ENCODE results near the gene UGT1A9. TPM values are rescaled to one million over a fixed set of nuclear protein-coding genes. Genes with fewer than 3 reads are reported as not detected.

The UGT1A9 gene
- total RNA-seq, 1 donor from 2014 or later, result 0.10 TPM

DNA sequence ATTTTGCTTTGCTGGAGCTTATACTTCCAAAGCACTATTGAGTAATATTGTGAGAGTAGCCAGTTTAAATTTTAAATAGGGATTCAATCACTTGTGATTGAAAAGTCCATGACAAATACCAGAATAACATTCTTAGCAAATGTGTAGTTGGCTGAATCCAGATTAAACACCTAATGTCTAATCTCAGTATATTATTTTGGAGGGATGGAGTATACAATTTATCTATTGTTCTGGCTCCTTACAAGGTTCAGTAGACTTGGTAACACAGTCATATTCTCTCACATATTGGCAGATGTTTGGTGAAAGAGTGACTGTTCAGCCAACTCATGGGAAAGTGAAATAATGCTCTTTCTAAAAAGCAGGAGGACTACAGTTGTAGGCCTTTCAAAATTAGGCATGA lies 2.2 kb downstream of the UGT1A9 start:
- Mint-ChIP-seq H3K27ac (ENCODE audit: unreplicated experiment) (no peak overlapping the region), H3K4me1 (ENCODE audit: low read depth) (peaks cover 5% of the 10 kb centered on the region), H3K9me3 (ENCODE audit: low read depth) (peaks cover 6% of the 10 kb centered on the region), H3K36me3 (ENCODE audit: low read depth) (peaks cover 1% of the 10 kb centered on the region), H3K27me3 (ENCODE audit: low read depth) (no peaks in the 10 kb centered on the region), H3K4me3 (ENCODE audit: unreplicated experiment) (no peak overlapping the region)
- TF ChIP-seq, protein P1, sequence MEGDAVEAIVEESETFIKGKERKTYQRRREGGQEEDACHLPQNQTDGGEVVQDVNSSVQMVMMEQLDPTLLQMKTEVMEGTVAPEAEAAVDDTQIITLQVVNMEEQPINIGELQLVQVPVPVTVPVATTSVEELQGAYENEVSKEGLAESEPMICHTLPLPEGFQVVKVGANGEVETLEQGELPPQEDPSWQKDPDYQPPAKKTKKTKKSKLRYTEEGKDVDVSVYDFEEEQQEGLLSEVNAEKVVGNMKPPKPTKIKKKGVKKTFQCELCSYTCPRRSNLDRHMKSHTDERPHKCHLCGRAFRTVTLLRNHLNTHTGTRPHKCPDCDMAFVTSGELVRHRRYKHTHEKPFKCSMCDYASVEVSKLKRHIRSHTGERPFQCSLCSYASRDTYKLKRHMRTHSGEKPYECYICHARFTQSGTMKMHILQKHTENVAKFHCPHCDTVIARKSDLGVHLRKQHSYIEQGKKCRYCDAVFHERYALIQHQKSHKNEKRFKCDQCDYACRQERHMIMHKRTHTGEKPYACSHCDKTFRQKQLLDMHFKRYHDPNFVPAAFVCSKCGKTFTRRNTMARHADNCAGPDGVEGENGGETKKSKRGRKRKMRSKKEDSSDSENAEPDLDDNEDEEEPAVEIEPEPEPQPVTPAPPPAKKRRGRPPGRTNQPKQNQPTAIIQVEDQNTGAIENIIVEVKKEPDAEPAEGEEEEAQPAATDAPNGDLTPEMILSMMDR (IDR thresholded peaks at IDR 0.05), result no peak
- DNase-seq (ENCODE audit: low spot score), result no peak

DNA sequence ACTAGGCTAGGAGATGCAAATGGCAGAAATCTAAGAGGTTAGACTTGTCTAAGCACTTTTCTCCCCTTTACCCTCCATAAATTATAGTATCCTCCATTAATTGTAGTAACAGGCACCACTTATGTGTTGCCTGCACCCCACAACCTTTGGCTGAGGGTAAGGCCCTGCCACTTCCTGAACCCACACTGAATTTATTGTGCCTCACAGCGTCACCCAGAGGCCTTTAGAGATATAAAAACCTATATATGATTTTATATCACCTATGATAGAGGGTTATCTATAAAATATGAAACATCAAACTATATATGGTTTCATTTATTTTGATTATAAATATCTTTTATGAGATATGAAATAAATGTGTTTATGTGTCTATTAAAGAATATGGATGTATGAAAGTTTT lies 2.6 kb downstream of the UGT1A9 start:
- Mint-ChIP-seq H3K27ac (ENCODE audit: unreplicated experiment) (no peak overlapping the region), H3K9me3 (ENCODE audit: low read depth) (peaks cover 6% of the 10 kb centered on the region), H3K4me3 (ENCODE audit: unreplicated experiment) (no peak overlapping the region), H3K27me3 (ENCODE audit: low read depth) (no peaks in the 10 kb centered on the region), H3K4me1 (ENCODE audit: low read depth) (peaks cover 5% of the 10 kb centered on the region), H3K36me3 (ENCODE audit: low read depth) (peaks cover 1% of the 10 kb centered on the region)
- no peak for DNase-seq (ENCODE audit: low spot score)
- TF ChIP-seq, protein P1 (IDR thresholded peaks at IDR 0.05), result no peak

DNA sequence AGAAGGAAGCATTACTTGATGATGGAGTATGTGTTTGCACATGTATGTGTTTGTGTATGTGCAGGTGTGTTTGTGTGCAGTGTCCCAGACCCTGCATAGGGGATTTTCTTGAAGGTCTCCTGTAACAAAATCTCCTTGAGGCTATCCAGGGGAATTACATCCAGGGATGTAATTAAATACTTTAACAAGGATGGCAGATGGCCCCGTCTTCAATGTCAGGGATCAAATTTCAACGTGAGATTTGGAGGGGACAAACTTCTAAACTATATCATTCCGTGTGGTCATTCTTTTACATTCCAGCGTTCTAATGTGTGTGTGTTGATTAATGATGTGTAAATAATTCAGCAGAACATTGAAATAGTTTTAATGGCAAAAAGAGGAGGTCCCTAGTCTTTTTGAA lies 3.3 kb downstream of the UGT1A9 start:
- Mint-ChIP-seq H3K27ac (ENCODE audit: unreplicated experiment) (no peak overlapping the region), H3K9me3 (ENCODE audit: low read depth) (peaks cover 6% of the 10 kb centered on the region), H3K27me3 (ENCODE audit: low read depth) (no peaks in the 10 kb centered on the region), H3K4me3 (ENCODE audit: unreplicated experiment) (no peak overlapping the region), H3K36me3 (ENCODE audit: low read depth) (peaks cover 1% of the 10 kb centered on the region), H3K4me1 (ENCODE audit: low read depth) (peaks cover 5% of the 10 kb centered on the region)
- DNase-seq (ENCODE audit: low spot score), result no peak
- TF ChIP-seq, protein P1 (IDR thresholded peaks at IDR 0.05), result no peak

DNA sequence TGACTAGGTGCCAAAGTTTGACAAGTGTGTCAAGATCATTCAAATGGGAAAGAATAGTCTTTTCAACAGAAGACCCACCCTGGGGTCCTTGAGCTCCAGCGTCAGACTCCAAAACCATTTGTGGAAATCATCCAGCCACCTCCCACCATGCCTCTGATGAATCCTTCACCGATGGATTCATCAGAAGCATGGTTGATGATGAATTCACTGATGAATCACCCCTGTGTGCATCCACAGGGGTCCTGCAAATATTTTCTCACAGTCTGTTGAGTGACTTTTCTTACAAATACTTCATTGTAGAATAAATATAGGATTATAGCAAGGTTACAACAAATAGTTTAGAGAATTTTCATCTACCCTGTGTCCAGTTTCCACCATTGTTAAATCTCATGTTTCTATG lies 4.3 kb downstream of the UGT1A9 start:
- Mint-ChIP-seq H3K27me3 (ENCODE audit: low read depth) (no peaks in the 10 kb centered on the region), H3K4me1 (ENCODE audit: low read depth) (peaks cover 5% of the 10 kb centered on the region), H3K9me3 (ENCODE audit: low read depth) (peaks cover 6% of the 10 kb centered on the region), H3K4me3 (ENCODE audit: unreplicated experiment) (no peak overlapping the region), H3K27ac (ENCODE audit: unreplicated experiment) (no peak overlapping the region), H3K36me3 (ENCODE audit: low read depth) (peaks cover 1% of the 10 kb centered on the region)
- no peak for DNase-seq (ENCODE audit: low spot score)
- TF ChIP-seq, protein P1 (IDR thresholded peaks at IDR 0.05), result no peak

DNA sequence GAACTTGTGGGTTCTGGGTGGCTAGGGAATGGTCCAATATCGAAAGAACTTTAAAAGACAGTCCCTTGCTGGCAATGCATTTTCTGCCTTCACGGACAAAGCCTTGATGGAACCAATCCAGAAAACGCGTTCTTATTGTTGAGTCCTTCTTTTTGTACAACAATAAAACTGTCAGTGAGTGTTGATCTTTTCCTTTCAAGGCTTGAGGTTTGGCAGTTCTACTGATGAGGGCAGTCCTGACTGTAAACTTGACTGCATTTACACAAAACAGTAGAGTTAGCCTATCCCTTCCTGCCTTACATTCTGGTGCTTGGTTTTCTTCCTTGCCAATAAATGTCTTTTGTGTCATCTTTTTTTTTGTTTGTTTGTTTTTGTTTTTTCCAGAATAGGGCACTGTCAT lies 7.5 kb downstream of the UGT1A9 start:
- no peak for DNase-seq (ENCODE audit: low spot score)
- Mint-ChIP-seq H3K36me3 (ENCODE audit: low read depth) (no peaks in the 10 kb centered on the region), H3K27me3 (ENCODE audit: low read depth) (no peaks in the 10 kb centered on the region), H3K4me1 (ENCODE audit: low read depth) (peaks cover 5% of the 10 kb centered on the region), H3K4me3 (ENCODE audit: unreplicated experiment) (no peak overlapping the region), H3K27ac (ENCODE audit: unreplicated experiment) (no peak overlapping the region), H3K9me3 (ENCODE audit: low read depth) (peaks cover 6% of the 10 kb centered on the region)
- TF ChIP-seq, protein P1 (IDR thresholded peaks at IDR 0.05), result no peak
